GM11168 (cell line): ENCODE results near the gene HSPG2.

ENCODE experiments used
- in situ Hi-C: fragments of 300-500 bp; cut with MboI; formaldehyde crosslinking; loops from one replicate; pipeline ENCODE4 v1.12.0; 2022; ENCODE audit warnings: low sequenced_read_pairs; ENCODE audit not compliant: unreplicated experiment

HSPG2 gene

DNA sequence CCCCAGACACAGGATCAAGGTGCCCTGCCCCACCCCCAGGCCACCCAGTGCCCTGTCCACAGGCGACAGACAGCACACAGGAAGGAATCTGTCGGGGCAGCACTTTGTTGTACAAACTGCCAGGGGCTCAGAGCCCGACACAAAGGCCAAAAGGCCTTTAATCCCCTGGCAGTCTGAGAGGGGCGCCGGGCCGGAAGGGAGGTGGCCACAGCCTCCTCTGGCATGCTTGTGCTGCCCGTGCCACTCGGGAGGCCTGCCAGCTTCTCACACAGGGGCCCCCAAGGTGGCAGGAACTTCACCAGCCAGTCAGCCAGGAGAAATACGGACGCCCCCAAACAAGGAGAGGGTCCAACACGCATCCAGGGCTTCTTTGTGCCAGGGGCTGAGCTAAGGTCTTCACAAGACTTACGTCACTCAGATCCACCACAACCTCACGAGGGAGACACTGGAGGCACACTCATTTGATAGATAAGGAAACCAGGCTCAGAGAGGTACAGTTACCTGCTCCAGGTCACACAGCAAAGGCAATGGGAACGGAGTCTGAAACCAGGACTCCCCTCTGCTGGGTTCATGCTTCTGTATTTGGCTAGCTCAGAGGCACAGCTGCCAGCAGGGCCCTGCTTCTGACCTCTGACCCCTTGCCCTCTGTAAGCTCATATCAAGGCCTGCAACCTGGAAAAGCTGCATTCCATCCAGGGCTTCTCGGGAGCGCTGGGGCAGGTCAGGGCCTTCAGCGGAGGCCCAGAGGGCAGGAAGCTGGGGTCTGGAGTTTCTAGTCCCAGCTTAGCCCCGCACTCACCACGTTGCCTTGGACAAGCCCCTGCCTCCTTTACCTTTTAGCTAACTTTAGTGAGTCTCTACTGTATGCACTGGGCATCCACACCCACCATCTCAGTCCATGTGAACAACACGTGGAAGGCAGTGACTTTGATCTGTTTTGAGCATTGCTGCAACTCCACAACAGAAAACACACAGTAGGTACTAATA lies 34.8 kb downstream of the HSPG2 start:
- in situ Hi-C loops = no loop called here

DNA sequence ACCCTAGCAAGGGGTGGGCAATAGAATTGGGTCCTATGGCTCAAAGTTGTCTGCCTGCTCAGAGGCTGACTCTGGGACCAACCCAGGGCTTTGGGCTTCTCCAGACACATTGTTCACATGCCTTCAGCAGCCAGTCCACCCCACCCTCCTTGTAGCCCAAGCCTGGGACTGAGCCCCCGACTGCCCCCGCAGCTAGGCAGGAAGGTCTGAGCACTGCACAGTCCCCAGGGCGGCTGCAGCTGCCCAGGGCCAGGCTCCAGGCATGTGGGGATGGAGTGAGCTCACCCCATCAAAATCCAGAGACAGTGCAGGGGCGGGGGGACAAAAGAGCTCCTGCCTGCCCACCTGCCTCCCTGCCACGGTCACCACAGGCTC lies 35.6 kb downstream of the HSPG2 start:
- in situ Hi-C loops = no loop called here

DNA sequence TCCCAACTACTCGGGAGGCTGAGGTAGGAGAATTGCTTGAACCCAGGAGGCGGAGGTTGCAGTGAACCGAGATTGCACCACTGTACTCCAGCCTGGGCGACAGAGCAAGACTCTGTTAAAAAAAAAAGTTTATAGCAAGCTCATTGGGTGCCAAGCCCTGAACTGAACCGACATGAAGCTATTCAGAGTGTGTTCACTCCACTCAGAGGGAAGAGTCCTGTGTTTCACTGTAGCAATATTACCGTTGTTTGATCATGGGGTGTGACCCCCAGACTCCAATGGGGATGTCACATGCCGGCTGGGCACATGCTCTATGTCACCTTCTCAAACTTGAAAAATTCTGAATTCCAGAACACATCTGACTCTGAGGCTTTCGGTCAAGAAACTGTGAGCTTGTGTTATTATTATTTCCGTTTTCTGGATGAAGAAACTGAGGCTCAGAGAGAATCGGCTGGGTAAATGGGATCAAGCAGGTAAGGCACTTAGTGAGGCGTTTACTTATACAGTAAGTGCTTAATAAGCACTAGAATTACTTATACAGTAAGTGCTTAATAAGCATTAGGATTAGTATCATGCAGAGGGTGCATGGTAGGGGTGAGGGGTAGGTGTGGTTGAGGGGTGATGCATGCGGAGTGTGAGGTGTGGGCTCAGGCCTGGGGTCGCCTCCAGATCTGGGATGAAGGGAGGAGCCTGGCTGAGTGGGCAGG lies 36.2 kb downstream of the HSPG2 start:
- in situ Hi-C loops = no loop called here

DNA sequence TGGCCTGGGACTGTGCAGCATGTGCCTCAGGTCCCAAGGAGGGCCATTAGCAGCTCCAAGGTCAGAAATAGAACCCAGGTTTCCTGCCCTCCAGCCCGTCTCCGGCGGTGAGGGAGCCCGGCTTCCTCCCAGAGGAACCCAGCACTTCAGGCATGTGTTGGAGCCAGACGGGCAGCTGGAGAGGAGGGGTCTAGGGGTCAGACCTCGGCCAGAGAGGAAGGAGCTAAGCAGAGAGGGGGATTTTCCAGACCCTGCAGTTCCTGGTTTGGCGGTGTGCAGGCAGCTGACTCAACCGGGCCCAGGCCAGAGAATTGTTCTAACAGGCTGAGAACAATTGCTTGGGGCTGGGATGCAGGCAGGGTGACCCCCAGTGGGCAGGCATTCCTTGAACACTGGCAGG lies 37.1 kb downstream of the HSPG2 start:
- in situ Hi-C loops = no loop called here

DNA sequence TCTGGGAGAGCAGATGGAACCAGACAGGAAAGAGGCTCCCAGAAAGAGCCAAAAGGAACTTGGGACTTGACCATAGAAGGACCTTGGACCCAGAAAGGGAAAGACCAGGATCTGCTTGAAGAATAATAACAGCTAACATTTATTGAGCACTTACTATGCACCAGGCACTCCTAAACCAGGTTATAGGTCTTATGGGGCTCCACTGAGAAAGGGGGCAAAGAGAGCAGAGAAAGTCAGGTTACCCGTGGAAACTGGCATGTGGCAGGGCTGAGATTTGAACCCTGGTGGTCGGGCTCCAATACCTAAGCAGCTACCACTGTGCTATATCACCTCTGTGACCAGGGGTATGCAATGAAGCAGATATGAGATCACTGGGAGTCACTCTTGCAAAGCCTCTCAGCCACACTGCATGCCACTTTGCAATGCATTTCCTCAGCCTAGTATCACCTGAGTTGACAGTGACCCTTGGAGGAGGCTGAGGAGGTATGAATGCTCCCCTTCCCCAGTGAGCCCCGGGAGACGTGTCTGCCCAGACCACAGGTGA lies 37.8 kb downstream of the HSPG2 start:
- in situ Hi-C loops = no loop called here

DNA sequence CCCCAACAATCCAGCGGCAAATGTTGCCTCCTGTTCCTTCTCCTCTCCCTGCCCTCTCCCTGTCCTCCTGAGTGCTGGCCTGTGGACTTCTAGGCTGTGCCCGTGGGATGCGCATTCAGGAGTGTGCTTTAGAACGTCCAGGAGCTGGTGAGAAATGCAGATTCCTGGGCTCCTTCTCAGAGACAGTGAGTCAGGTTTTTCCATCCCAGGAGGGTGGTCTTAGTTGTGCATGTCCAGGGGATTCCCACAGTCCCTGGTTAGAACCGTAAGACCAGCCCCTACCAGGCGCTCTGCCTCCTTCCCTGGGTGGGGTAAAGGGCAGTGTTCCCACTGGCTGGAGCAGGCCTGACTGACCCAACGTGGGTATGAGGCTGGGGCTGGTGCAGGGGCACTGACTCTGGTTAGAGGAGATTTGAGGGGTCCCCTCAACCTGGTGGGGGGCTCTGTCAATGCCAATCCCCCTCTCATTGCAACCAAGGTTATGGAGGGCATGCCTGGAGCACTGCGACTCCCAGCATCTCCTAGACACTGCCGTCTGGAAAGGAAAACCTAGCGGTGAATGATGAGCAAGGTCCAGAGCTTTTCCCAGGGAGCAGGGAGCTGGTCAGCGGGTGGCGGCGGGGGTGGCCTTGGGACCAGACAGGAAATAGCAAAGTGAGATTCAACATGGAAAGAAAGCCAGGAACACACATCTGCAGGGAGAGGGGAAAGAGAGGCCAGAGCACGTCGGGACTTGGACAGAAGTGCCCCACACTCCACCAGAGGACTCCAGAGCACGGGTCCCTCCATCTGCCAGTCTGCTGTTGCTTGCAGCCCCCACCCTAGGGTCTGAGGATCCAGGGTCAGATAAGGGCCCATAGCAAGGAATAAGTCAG lies 38.5 kb downstream of the HSPG2 start:
- in situ Hi-C loops = no loop called here

DNA sequence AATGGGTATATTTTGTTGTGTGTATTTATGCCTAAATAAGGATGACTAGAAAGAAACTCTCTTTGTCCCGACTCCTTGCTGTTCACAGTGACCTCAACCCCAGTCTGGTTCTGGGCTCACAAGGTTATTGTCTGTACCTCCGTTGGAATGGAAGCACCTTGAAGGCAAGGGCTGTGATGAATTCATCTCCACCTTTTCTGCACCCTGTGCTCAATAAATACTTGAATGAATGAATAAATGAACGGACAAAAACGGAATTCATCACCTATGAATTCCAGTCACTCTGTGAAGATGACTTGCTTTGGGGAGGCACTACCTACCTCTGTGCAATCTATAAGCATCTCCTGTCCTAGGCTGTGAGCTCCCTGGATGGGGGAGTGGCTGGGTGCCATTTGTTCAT lies 39.3 kb downstream of the HSPG2 start:
- in situ Hi-C loops = no loop called here

DNA sequence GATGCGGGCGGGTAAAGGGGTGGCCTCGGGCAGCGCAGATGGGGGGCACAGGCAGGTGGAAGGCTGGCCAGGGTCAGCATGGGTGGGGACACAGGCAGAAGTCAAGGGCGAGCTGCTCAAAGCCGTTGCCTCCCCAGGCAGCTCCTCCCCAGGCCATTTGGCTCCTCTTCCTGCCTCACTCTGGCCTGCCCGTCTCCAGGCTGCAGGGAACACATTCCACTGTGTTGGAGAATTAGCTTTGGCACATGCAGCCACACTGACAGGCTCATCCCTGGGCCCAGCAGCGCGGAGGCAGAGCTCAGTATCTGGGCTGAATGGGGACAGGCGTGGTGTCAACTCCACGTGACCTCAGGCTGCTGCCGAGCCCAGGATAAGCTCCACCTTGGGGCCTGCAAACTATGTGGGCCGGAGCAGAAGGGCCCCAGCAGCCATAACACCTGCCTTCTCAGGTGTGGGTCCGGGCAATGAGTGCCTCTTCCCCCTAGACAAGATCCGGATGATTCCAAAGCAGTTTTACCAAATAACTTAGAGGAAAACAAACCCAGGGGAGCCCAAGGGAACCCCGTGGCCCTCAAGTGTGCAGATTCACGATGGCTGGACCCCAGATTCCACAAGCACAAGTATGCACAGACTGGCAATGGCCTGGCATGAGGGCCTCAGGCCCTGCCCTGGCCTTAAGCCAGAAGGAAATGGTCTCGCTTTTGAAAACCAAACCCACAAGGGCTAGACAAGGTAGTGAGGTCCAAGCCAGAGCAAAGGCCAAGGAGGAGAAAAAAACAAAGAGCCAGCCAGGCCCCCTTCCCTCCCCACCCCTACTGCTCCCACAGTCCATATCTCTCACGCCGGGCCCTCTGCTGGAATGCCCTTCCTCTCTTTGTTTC lies 40.2 kb downstream of the HSPG2 start:
- in situ Hi-C loops = no loop called here

DNA sequence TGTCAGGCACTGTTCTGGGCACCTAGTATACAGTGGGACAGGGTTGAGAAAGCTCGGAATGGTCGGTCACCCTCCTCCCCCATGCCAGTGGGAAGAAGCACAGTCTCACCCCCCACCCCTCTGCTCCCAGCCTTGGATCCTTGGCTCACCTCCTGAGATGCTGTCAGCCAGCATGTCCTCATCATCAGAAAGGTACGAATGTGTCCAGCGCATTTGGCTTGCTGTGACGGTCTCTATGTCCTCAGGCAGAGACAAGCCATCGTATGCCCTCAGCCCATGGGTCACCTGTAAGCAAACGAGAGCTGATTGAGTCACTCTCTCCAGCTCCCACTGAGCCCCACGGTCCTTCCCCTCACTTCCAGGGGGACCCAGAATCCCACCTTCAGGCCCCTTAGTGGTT lies 41.1 kb downstream of the HSPG2 start:
- in situ Hi-C loops = no loop called here

DNA sequence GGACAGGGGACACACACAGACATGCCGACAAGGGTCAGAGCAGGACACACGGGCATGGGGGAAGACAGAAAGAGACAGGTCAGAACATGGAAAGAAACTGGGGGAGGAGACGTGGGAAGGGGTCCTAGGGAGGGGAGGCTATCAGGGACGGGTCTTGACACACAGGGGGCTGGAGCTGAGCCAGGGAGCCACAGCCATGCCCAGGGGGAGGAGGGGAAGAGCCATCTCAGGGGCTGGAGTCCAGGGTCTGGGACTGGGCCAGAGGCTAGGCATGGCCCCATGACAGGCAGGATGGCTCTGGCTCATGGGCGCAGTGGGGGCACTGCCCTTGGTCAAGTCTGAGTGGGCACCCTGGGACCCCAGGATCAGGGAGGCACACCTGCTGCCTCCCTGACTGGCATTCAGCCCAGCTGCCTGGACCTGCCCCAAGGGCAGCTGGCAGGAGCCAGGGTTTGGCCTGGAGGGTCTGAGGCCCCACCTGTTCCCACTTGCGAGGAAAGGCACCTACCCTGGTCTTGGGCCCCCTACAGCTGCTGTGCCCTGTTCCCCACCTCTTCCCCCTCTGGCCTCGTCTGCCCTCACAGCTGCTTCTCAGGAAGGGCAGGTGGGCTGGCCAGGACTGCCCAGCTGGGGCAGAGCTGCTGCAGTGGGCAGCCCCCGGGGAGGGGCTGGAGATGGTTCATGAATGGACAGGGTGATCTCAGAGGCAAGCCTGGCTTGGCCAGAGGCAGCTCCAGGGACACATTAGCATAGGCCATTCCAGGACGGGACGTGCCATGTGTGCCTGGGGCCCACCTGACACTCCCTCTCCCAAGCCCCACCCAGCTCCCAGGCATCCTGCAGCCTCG lies 42.9 kb downstream of the HSPG2 start:
- in situ Hi-C loops = no loop called here

DNA sequence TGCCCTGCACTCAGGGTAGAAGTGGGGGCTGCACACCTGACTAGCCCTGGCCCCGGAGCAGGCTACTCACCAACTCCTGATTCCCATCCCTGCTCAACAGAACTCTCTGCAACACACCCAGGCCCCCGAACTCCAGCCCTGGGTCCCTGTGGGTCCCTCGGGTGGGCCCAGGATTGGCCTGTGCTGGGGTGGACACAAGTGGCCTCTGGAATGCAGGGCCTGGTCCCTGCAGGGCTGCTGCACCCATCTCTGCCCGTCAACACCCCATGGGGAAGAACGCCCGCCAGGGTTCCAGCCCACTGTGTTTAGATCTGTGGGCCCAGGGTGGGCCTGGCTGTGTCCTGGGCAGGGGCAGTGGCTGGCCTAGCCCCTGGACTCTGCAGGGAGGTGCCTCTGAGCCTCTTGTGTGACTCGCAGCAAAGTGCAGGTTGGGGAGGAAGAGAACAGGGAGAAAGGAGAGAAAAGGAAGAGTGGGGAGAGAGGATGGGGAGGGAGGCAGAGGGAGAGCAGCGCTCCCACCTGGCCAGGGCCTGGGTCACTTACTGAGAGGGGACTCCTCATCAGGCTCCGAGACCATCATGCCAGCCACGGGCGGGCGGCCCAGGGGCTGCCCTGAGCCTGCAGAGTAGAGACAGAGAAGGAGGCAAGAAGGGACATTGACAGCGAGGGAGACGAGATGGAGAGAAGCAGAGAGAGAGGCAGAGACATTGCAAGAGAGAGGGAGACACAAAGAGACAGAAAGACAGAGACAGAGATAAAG lies 43.9 kb downstream of the HSPG2 start:
- in situ Hi-C loops = no loop called here

DNA sequence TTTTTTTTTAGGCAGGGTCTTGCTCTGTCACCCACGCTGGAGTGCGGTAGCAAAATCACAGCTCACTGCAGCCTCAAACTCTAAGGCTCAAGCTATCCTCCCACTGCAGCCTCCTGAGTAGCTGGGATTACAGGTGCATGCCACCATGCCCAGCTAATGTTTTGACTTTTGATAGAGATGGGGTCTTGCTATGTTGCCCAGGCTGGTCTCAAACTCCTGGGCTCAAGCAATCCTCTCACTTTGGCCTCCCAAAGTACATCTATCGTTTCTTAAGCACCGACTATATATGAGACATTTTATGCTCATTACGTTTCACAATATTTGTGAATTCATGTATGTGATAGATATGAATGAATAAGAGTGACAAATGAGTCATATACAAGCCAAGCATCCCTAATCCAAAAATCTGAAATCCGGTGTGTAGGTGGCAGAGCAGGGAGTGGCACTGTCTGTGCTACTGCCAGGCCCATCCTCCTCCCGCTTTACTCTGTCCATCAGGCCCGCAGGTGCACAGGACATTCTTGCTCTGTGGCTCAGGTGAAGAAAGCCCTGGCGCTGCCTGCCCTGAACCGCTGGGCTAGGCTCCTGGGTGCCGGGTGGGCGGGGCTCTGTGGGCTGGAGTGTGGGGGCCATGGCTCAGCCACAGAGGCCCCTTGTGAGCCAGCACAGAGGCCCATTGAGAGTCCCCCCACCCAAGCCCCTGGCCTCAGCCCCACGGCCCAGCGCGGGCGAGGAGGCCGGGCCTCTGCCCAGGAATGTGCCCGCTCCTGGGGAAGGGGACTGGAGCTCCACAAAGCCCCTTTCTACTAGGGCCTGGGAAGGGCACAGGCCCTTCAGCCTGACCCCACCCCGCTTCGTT lies 45.3 kb downstream of the HSPG2 start:
- in situ Hi-C loops = no loop called here

DNA sequence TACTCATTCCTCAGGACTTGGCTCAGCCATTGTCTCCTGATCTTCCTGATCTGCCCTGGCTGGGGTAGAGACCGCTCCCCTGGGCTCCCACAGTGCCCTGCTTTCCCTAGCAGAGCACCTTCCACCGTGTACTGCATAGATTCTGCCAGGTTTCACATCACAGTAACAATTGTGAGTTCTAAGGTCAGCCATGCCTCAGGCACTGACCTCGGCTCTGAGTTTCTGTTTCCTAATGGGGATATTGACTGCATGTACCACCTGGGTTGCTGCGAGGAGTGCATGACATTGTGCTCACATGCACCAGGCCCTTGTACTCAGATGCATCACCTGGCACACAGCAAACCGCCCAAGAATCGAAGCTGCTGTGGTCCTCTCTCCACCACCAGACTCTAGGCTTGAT lies 46.0 kb downstream of the HSPG2 start:
- in situ Hi-C loops = no loop called here

DNA sequence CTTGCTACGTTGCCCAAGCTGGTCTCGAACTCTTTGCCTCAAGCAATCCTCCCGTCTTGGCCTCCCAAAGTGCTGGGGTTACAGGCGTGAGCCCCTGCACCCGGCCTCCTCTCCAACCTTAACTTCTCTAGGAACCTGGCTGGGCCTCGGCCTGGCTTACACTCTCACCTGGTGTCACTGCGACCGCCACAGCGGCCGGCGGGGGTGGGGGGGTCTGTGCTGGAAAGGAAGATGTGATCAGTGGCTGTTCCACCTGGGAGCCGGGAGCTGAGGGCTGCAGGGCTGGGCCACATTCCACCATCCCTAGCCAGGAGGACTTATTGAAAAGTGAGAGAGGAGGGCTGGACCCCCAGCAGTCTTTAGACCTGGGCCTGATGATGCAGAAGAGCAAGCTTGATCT lies 48.6 kb downstream of the HSPG2 start:
- in situ Hi-C loops = no loop called here

DNA sequence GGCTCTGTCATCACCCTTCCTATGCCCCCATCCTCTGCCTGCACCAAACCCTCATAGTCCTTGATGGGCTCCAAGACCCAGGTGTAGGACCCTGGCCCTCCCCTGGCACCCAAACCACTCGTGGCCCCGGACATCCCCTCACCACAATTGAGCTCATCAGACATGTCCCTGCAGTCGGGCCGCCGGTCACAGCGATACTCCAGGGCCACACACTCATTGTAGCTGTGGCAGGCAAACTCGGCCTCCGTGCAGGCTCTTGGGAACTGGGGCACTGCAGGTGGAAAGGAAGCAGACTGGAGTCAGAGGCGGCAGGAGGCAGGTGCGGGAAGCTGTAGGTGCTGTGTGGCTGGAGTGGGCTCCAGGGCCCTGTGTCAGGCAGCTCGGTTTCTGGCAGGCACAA lies 49.3 kb downstream of the HSPG2 start:
- in situ Hi-C loops = no loop called here

DNA sequence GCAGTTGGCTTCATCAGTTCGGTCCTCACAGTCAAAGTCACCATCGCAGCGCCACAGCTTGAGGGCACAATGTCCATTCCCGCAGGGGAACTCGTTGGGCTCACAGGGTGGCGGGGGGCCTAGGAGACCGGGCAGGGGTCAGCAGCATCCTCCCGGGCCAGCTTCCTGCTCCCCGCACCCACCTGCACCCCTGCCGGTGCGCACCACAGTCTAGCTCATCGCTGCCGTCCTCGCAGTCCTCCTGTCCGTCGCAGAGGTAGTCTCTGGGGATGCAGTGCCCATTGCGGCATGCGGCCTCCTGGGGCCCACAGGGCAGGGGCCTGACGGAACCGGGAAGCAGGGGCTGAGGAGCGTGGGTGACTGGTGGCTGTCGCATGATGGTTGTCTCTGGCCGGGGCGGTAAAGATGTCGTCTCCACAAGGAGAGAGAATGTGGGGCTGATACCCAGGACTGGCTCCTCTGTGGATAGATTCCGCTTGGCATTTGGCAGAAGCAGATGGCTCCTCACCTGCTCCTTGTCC lies 49.8 kb downstream of the HSPG2 start:
- in situ Hi-C loops = no loop called here
